K562 (cell line): ENCODE measurements around the gene PNPO. TPM values are rescaled to one million over a fixed set of nuclear protein-coding genes. Genes with fewer than 3 reads are reported as not detected.
A peak's percentile ranks its signal among the peaks of the same experiment; 100 is the strongest.

ENCODE experiments used
- ATF7 ChIP-seq: fragments of 450-650 bp; IDR thresholded peaks from 2 replicates; pipeline ENCODE4 v1.7.1; 2014; ENCODE audit warnings: mild to moderate bottlenecking, moderate library complexity
- BDP1 ChIP-seq: IDR thresholded peaks from 3 replicates; pipeline ENCODE4 v1.6.1; 2011; ENCODE audit not compliant: insufficient read length, insufficient read depth
- CBX3 ChIP-seq, 2 experiments: IDR thresholded peaks; 1 replicate in 1 of 2; 2 replicates in 1 of 2; pipeline ENCODE4 v1.6.1; 2012; ENCODE audit warnings: inconsistent platforms in 2 of 2, low read length in 2 of 2, borderline replicate concordance in 1 of 2, control low read depth in 1 of 2
- CCNT2 ChIP-seq: IDR thresholded peaks from 2 replicates; pipeline ENCODE4 v1.6.1; 2011; ENCODE audit warnings: borderline replicate concordance, low read depth, mild to moderate bottlenecking, moderate library complexity, mixed read lengths, low read length; ENCODE audit not compliant: insufficient read length; ENCODE audit errors: extremely low read depth
- CXXC5 ChIP-seq: fragments of 250-450 bp; sonication (Bioruptor Pico); IDR thresholded peaks from 2 replicates; pipeline ENCODE4 v1.8.0; 2022; ENCODE audit warnings: inconsistent platforms, mild to moderate bottlenecking, moderate library complexity
- EHMT2 ChIP-seq: fragments of 450-650 bp; IDR thresholded peaks from 2 replicates; pipeline ENCODE4 v1.6.1; 2018; ENCODE audit warnings: antibody characterized with exemption
- FOS ChIP-seq: IDR thresholded peaks from 3 replicates; pipeline ENCODE4 v1.6.1; 2011; ENCODE audit not compliant: insufficient read length; ENCODE audit errors: extremely low read depth
- FOXM1 ChIP-seq, 2 experiments: fragments of 450-650 bp in 1 of 2; sonication (generic) in 1 of 2; formaldehyde crosslinking in 1 of 2; IDR thresholded peaks; 2 replicates each; pipeline versions ENCODE4 v1.6.1 to v1.9.0; 2017 to 2022; ENCODE audit warnings: low read depth in 2 of 2, mild to moderate bottlenecking in 2 of 2, missing genetic modification reagents in 1 of 2, moderate library complexity in 1 of 2
- HLTF ChIP-seq: fragments of 450-650 bp; IDR thresholded peaks from 2 replicates; pipeline ENCODE4 v1.6.1; 2016
- HNRNPL ChIP-seq: fragments of 200-400 bp; formaldehyde crosslinking; IDR thresholded peaks from 2 replicates; pipeline ENCODE4 v1.6.1; 2017; ENCODE audit warnings: low read depth, mild to moderate bottlenecking, low read length
- NEUROD1 ChIP-seq: fragments of 150-350 bp; IDR thresholded peaks from 2 replicates; pipeline ENCODE4 v1.6.1; 2014; ENCODE audit warnings: borderline replicate concordance, low read length, low read depth; ENCODE audit not compliant: partially characterized antibody
- POLR2B ChIP-seq: fragments of 450-650 bp; IDR thresholded peaks from 2 replicates; pipeline ENCODE4 v1.6.1; 2018; ENCODE audit warnings: low read depth; ENCODE audit not compliant: partially characterized antibody
- PPARD ChIP-seq: fragments of 250-450 bp; sonication (Bioruptor Pico); IDR thresholded peaks from 2 replicates; pipeline ENCODE4 v1.8.0; 2022; ENCODE audit warnings: inconsistent platforms, mild to moderate bottlenecking, moderate library complexity
- SIN3A ChIP-seq, 2 experiments: fragments of 150-350 bp in 1 of 2; IDR thresholded peaks; 2 replicates each; pipeline ENCODE4 v1.6.1; 2011 to 2016; ENCODE audit warnings: borderline replicate concordance in 2 of 2, low read depth in 2 of 2, low read length in 2 of 2, mild to moderate bottlenecking in 2 of 2, moderate library complexity in 2 of 2; ENCODE audit not compliant: control insufficient read depth in 1 of 2
- TBP ChIP-seq: optimal IDR thresholded peaks from 2 replicates; pipeline ENCODE3; 2011; ENCODE audit warnings: low read depth, low read length, improper control_type of control experiment
- TEAD4 ChIP-seq, 2 experiments: sonication (generic) in 1 of 2; formaldehyde crosslinking in 1 of 2; IDR thresholded peaks; 2 replicates each; pipeline versions ENCODE4 v1.6.1 to v1.8.0; 2012 to 2022; ENCODE audit warnings: borderline replicate concordance in 1 of 2, inconsistent platforms in 1 of 2, low read length in 1 of 2, mild to moderate bottlenecking in 1 of 2, missing genetic modification reagents in 1 of 2
- ZFP30 ChIP-seq: fragments of 250-450 bp; sonication (Bioruptor Pico); IDR thresholded peaks from 2 replicates; pipeline ENCODE4 v1.8.0; 2022; ENCODE audit warnings: moderate library complexity, mild to moderate bottlenecking, inconsistent platforms, borderline replicate concordance
- polyA plus RNA-seq, 8 experiments: library from polyadenylated mRNA; depleted of rRNA in 4 of 8; stranded (reverse) in 5 of 8; unstranded in 3 of 8; fragments of >200 nt; fragmentation: Nextera tagmentation in 2 of 8; fragmentation: Illumina TruSeq in 1 of 8; extraction: Ambion mirVana in 2 of 8; extraction: Trizol in 1 of 8; gene quantifications; 2 replicates each; pipeline versions ENCODE4 v1.2.1 to v1.2.3, GENCODE V29; 2011 to 2014; ENCODE audit warnings: inconsistent platforms in 1 of 8, missing spikeins in 1 of 8
- total RNA-seq, 7 experiments: library from RNA; depleted of rRNA in 6 of 7; stranded (reverse); fragments of >200 nt in 6 of 7; fragmentation: Illumina TruSeq in 2 of 7; extraction: Trizol in 2 of 7; gene quantifications; 2 replicates each; pipeline versions ENCODE4 v1.2.1 to v1.2.3, GENCODE V29; 2011 to 2021; ENCODE audit warnings: low replicate concordance in 1 of 7
- TF ChIP-seq, protein P1 (sequence below), 3 experiments: fragments of 200-800 bp in 1 of 3; sonication (Bioruptor generic) in 1 of 3; sonication (generic) in 1 of 3; formaldehyde crosslinking in 1 of 3; IDR thresholded peaks; 2 replicates each; pipeline versions ENCODE4 v1.6.1 to v1.8.0; 2016 to 2022; ENCODE audit warnings: mild to moderate bottlenecking in 2 of 3, missing compliant biosample characterization in 2 of 3, missing genetic modification characterization in 2 of 3, missing genetic modification reagents in 1 of 3
- TF ChIP-seq, protein P2 (sequence below), 2 experiments: fragments of 250-450 bp in 1 of 2; fragments of 450-650 bp in 1 of 2; sonication (Bioruptor Pico) in 1 of 2; IDR thresholded peaks; 2 replicates each; pipeline versions ENCODE4 v1.6.1 to v1.8.0; 2016 to 2021; ENCODE audit warnings: mild to moderate bottlenecking in 2 of 2, moderate library complexity in 2 of 2, missing compliant biosample characterization in 1 of 2, missing genetic modification characterization in 1 of 2
- TF ChIP-seq, protein P3 (sequence below): sonication (generic); IDR thresholded peaks from 2 replicates; pipeline ENCODE4 v1.6.1; 2016
- TF ChIP-seq, protein P4 (sequence below): sonication (generic); formaldehyde crosslinking; IDR thresholded peaks from 2 replicates; pipeline ENCODE4 v1.8.1; 2022; ENCODE audit warnings: missing genetic modification reagents

PNPO gene
- total and polyA plus RNA-seq, 9 of the 15 experiments (the other 6 are each of a cell fraction or from before 2014, with no cell fraction given) = 16.6 to 39.0 (median 27.4) TPM

DNA sequence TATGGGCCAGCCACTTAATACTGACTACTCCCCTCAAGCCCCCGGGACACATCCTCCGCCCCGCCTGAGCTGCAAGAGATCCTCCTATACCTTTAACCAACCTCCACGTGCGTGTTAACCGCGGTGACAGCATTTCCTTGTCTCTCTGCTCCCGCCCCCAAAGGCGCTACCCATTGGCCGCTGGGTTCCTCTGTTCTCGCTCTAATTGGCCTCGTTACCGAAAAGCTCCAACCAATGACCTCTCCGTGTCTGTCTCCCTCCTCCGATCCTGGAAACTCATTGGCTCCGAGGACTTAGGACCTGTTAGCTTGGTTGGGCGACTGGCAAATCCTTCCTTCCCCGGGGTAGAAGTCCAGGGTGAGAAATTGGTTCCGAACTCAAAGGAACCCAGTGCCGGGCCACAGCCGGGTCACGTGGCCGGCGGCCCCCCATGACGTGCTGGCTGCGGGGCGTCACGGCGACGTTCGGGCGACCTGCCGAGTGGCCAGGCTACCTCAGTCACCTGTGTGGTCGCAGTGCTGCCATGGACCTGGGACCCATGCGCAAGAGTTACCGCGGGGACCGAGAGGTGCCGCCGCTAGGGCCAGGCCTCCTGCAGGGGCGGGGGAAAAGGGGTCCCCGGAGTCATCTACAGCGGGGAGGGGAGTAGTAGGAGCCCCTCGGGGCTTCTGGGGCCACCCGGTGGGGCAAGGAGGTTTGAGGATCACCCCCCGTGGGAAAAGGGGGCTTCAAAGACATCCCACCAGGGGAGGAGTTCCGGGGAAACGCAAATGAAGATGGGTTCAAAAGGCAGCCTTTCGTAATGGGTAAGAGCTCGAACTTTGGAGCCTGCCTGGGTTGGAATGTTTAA lies at the start of gene PNPO (continued):
- TF ChIP-seq CBX3 (IDR thresholded peaks at IDR 0.05; ENCODE audit: borderline replicate concordance in 1 of 2, low read length in 2 of 2) (peak in 1 of 2 experiments; percentile 93; a peak in 2 of 3 replicates), EHMT2 (0 out of 2 replicates have a peak, but pooled peaks have one; percentile 7), TEAD4 (IDR thresholded peaks at IDR 0.05; ENCODE audit: low read length) (peak; percentile 33; the same call in 1 of the 2 replicates), TEAD4 (CRISPR knock-in tag; IDR thresholded peaks at IDR 0.05; ENCODE audit: borderline replicate concordance) (no peak), BDP1 (no peak), TBP (peak; percentile 89), FOXM1 (IDR thresholded peaks at IDR 0.05; ENCODE audit: low read depth) (0 out of 2 replicates have a peak, but pooled peaks have one; percentile 36), FOXM1 (CRISPR knock-in tag; IDR thresholded peaks at IDR 0.05; ENCODE audit: low read depth) (peak; percentile 75; the same call in 1 of the 2 replicates), ZFP30 (no peak), ATF7 (peak; percentile 90), POLR2B (peak; percentile 53), CXXC5 (CRISPR knock-in tag) (peak; percentile 52; the same call in 1 of the 2 replicates), FOS (peak; percentile 98), HNRNPL (no peak), NEUROD1 (peak; percentile 97), SIN3A (IDR thresholded peaks at IDR 0.05; ENCODE audit: borderline replicate concordance in 2 of 2, control insufficient read depth in 1 of 2, low read depth in 2 of 2, low read length in 2 of 2) (0 out of 4 replicates have a peak, but pooled peaks of 1 of the 2 experiments have one; percentile 30), PPARD (CRISPR knock-in tag) (no peak), CCNT2 (peak; percentile 61), HLTF (no peak)
- TF ChIP-seq, protein P1, sequence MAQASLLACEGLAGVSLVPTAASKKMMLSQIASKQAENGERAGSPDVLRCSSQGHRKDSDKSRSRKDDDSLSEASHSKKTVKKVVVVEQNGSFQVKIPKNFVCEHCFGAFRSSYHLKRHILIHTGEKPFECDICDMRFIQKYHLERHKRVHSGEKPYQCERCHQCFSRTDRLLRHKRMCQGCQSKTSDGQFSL (CRISPR knock-in tag; IDR thresholded peaks at IDR 0.05) = no peak
- TF ChIP-seq, protein P1 (tag; IDR thresholded peaks at IDR 0.05) = no peak
- TF ChIP-seq, protein P2, sequence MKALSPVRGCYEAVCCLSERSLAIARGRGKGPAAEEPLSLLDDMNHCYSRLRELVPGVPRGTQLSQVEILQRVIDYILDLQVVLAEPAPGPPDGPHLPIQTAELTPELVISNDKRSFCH (CRISPR knock-in tag; IDR thresholded peaks at IDR 0.05) = no peak
- TF ChIP-seq, protein P2 (tag; IDR thresholded peaks at IDR 0.05) = 0 out of 2 replicates have a peak, but pooled peaks have one; percentile 22
- TF ChIP-seq, protein P3, sequence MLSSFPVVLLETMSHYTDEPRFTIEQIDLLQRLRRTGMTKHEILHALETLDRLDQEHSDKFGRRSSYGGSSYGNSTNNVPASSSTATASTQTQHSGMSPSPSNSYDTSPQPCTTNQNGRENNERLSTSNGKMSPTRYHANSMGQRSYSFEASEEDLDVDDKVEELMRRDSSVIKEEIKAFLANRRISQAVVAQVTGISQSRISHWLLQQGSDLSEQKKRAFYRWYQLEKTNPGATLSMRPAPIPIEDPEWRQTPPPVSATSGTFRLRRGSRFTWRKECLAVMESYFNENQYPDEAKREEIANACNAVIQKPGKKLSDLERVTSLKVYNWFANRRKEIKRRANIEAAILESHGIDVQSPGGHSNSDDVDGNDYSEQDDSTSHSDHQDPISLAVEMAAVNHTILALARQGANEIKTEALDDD = peak; percentile 90
- TF ChIP-seq, protein P4, sequence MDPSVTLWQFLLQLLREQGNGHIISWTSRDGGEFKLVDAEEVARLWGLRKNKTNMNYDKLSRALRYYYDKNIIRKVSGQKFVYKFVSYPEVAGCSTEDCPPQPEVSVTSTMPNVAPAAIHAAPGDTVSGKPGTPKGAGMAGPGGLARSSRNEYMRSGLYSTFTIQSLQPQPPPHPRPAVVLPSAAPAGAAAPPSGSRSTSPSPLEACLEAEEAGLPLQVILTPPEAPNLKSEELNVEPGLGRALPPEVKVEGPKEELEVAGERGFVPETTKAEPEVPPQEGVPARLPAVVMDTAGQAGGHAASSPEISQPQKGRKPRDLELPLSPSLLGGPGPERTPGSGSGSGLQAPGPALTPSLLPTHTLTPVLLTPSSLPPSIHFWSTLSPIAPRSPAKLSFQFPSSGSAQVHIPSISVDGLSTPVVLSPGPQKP (CRISPR knock-in tag) = no peak
